ENCODE results near the gene ATXN1. TPM values are rescaled to one million over a fixed set of nuclear protein-coding genes. Genes with fewer than 3 reads are reported as not detected.

The ATXN1 gene
- total RNA-seq, 2 donors from 2014 or later = 63.1 to 72.2 TPM

GRCh38 chr6:16512544-16513290 is 248.5 kb downstream of the ATXN1 start:
- intact Hi-C loops (cut with DNase I) = loop anchor here (10.0 kb wide), 2 partner anchors 242 to 252 kb away; partner anchors contain the start of gene ATXN1 (in 1 of the 2)
- DNase-seq (ENCODE audit: low spot score) = no peak

GRCh38 chr6:16511723-16512489 is 249.4 kb downstream of the ATXN1 start:
- intact Hi-C loops (cut with DNase I) = loop anchor here (10.0 kb wide), 2 partner anchors 243 to 253 kb away; partner anchors contain the start of gene ATXN1 (in 1 of the 2)
- DNase-seq (ENCODE audit: low spot score) = no peak

GRCh38 chr6:16511040-16511660 is 250.1 kb downstream of the ATXN1 start:
- DNase-seq (ENCODE audit: low spot score) = no peak
- intact Hi-C loops (cut with DNase I) = loop anchor here (10.0 kb wide), 2 partner anchors 244 to 254 kb away; partner anchors contain the start of gene ATXN1 (in 1 of the 2)

GRCh38 chr6:16510245-16510644 is 251.0 kb downstream of the ATXN1 start:
- no peak for DNase-seq (ENCODE audit: low spot score)
- intact Hi-C loops (cut with DNase I) = loop anchor here (10.0 kb wide), 2 partner anchors 245 to 255 kb away; partner anchors contain the start of gene ATXN1 (in 1 of the 2)

- intact Hi-C loops (cut with DNase I) = loop anchor here in 1 of 2 donors (10.0 kb wide), 1 partner anchor 164 kb away; no protein-coding TSS in a partner anchor
- no peak for DNase-seq (ENCODE audit: low spot score)
Observed at GRCh38 chr6:16508959-16509358, 252.3 kb downstream of the ATXN1 start.

GRCh38 chr6:16505711-16506357 is 255.4 kb downstream of the ATXN1 start:
- intact Hi-C loops (cut with DNase I) = loop anchor here in 1 of 2 donors (10.0 kb wide), 1 partner anchor 161 kb away; no protein-coding TSS in a partner anchor
- DNase-seq (ENCODE audit: low spot score) = no peak

GRCh38 chr6:16504609-16505008 is 256.7 kb downstream of the ATXN1 start:
- intact Hi-C loops (cut with DNase I) = loop anchor here in 1 of 2 donors (10.0 kb wide), 1 partner anchor 160 kb away; no protein-coding TSS in a partner anchor
- DNase-seq (ENCODE audit: low spot score) = no peak

GRCh38 chr6:16503970-16504415 is 257.3 kb downstream of the ATXN1 start:
- no peak for DNase-seq (ENCODE audit: low spot score)
- intact Hi-C loops (cut with DNase I) = loop anchor here in 1 of 2 donors (10.0 kb wide), 1 partner anchor 159 kb away; no protein-coding TSS in a partner anchor

GRCh38 chr6:16503241-16503775 is 258.0 kb downstream of the ATXN1 start:
- no peak for DNase-seq (ENCODE audit: low spot score)
- intact Hi-C loops (cut with DNase I) = loop anchor here in 1 of 2 donors (10.0 kb wide), 1 partner anchor 159 kb away; no protein-coding TSS in a partner anchor

GRCh38 chr6:16498957-16499356 is 262.3 kb downstream of the ATXN1 start:
- no peak for DNase-seq (ENCODE audit: low spot score)
- intact Hi-C loops (cut with DNase I) = no loop called here

GRCh38 chr6:16498237-16498636 is 263.0 kb downstream of the ATXN1 start:
- no peak for DNase-seq (ENCODE audit: low spot score)
- intact Hi-C loops (cut with DNase I) = no loop called here

- DNase-seq (ENCODE audit: low spot score) = no peak
- intact Hi-C loops (cut with DNase I) = no loop called here
Observed at GRCh38 chr6:16496991-16497801, 264.1 kb downstream of the ATXN1 start.

- intact Hi-C loops (cut with DNase I) = no loop called here
Observed at GRCh38 chr6:16496210-16496609, 265.1 kb downstream of the ATXN1 start.

GRCh38 chr6:16494793-16495192 is 266.5 kb downstream of the ATXN1 start:
- DNase-seq (ENCODE audit: low spot score) = no peak
- intact Hi-C loops (cut with DNase I) = no loop called here

More at GRCh38 chr6:16496210-16496609, 265.1 kb downstream of the ATXN1 start:
- DNase-seq (ENCODE audit: low spot score) = no peak

- no peak for DNase-seq (ENCODE audit: low spot score)
- intact Hi-C loops (cut with DNase I) = no loop called here
Observed at GRCh38 chr6:16493802-16494201, 267.5 kb downstream of the ATXN1 start.

GRCh38 chr6:16493112-16493511 is 268.1 kb downstream of the ATXN1 start:
- DNase-seq (ENCODE audit: low spot score) = no peak
- intact Hi-C loops (cut with DNase I) = no loop called here

GRCh38 chr6:16491666-16492313 is 269.5 kb downstream of the ATXN1 start:
- intact Hi-C loops (cut with DNase I) = no loop called here
- no peak for DNase-seq (ENCODE audit: low spot score)

Data from posterior vena cava (tissue), 2 donors.